Skin epidermis (tissue), 12 donors: ENCODE measurements around the gene CCDC86.

Experiments used
- H3K27ac ChIP-seq, 21 experiments: fragments of 200-600 bp; sonication (generic) in 11 of 21; one replicate each; pipeline ENCODE4 v1.5.0; 2020; ENCODE audit warnings: mild to moderate bottlenecking in 3 of 21, inconsistent platforms in 2 of 21, moderate library complexity in 2 of 21
- H3K4me3 ChIP-seq, 7 experiments: fragments of 200-600 bp; sonication (generic) in 2 of 7; one replicate each; pipeline ENCODE4 v1.5.0; 2020; ENCODE audit warnings: inconsistent platforms in 2 of 7, mild to moderate bottlenecking in 2 of 7, moderate library complexity in 1 of 7

CCDC86 gene

GRCh38 chr11:60830478-60831142 is 11.3 kb upstream of the CCDC86 start:
- Histone ChIP-seq H3K4me3 (no peak overlapping the region), H3K27ac (no peak overlapping the region)

DNA sequence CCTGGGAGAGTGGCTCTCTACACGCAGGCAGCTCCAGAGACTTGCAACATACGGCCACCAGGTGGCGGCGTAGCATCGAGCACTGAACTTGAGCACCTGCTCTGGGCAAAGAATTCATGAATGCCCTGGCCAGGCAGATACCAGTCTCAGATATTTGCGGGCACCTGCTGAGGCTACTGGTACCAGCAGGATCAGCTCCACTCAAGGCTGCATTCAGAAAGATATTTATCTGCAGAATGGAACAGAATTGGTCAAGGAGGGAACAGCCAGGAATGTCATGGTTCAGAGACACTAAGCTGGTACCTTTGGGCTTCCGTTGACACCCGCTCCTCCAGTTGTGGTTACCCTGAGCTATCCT is 10.8 kb upstream of the CCDC86 start:
- Histone ChIP-seq H3K4me3 (no peak overlapping the region), H3K27ac (no peak overlapping the region)

DNA sequence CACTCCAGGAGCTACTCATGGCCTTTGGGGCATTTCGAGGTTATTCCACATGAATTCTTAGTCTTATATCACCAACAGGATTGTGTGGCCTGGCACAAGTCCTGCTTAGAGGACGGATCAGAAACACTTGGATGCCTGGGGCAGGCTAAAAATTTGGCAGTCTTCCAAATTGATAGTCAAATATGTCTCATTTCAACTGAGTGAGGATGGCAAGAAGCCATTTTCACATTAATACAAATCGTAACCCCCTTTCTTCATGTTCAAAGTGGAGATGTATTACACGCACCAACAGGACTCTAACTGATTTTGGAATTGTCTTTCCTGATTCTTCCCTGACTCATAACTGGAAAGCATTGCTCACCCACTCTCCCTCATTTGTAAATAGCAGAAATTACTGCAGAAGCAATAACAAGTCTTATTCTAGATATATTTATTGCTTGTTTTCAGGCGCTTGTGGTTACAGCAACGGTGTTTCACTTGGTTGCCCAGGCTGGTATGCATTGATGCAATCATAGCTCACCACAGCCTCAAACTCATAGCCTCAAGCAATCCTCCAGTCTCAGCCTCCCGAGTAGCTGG is 10.3 kb upstream of the CCDC86 start:
- Histone ChIP-seq H3K4me3 (no peak overlapping the region), H3K27ac (no peak overlapping the region)

DNA sequence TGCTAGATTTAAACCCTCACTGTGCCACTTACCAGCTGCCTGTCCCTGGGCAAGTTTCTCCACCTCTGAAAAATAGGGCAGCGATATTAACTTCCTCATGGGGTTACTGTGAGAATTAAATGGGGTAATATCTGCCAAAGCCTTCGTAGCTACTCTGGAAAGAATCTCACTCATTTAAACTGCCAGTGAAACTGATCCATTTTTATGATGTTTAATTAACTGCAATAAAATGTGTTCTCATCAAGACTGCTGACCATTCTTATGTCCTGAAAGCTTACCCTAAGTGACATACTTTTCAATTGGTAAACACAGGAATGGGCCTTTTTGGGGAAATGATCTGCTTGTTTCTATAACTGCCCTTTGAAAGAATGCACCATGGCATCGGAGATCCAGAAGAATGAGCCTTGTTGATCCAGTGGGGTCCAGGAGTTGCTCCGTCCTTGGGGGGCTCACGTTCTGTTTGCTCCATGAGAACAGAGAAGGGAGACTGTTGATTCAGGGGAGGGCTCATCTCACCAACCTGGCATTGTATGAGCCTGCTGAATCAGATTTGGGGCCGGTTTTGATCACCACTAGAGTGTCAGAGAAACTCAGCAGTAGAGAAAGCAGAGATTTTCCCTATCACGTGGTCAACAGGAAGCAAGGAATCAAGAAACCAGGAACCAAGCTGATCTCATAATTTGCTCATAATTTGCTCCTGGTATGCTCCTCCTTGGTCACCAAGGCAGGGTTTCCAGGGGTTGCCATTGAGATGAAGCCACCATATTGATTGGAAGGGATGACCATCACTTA is 7.0 kb upstream of the CCDC86 start:
- Histone ChIP-seq H3K27ac (peak overlapping the region in 1 of 21 experiments; percentile 21), H3K4me3 (no peak overlapping the region)

DNA sequence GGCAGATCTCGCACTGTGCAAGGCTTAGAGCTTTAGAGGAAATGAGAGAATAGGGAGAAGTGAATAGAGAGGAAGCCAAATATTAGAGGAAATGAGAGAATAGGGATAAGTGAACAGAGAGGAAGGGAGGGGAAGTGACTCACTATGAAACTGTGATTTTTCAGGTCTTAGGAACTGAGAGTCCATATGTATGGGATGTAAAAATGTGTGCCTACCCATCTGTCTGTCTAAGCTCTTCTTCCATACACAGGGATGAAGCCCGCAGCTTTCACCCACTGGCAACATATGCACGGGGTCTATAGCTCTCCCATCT is 6.4 kb upstream of the CCDC86 start:
- Histone ChIP-seq H3K4me3 (no peak overlapping the region), H3K27ac (peak overlapping the region in 3 of 21 experiments; percentile 6 to 24 (median 21))

DNA sequence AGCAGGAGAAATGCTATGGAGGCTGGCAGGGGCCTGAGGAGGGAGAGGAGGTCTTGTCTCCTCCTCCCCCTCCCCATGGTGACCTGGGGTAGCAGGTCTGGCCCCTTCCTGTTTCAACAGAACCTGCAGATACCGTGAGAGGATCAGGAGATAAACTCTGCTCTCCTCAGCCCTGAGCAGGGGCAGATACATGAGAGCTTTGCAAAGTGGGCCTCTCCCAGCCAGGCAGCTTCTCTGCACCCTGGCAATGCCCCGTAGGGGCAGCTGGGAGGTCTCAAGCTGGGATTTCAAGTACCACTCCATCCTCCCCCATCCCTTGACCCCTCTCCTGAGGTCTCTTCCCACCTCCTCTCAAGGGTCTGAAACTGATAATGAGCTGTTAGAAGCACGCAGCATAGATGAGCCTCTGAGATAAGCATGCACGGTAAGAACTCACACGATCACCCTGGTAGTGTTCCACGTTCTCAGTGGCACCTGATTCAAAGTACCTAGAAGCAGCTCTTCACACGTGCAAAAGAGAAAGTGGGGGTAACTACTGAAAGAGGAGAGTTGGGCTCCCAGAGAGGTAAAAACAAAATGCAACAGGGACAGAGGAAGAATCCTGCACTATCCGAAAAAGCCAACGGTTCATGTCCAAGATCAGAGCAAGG is 4.9 kb upstream of the CCDC86 start:
- Histone ChIP-seq H3K4me3 (no peak overlapping the region), H3K27ac (no peak overlapping the region)

DNA sequence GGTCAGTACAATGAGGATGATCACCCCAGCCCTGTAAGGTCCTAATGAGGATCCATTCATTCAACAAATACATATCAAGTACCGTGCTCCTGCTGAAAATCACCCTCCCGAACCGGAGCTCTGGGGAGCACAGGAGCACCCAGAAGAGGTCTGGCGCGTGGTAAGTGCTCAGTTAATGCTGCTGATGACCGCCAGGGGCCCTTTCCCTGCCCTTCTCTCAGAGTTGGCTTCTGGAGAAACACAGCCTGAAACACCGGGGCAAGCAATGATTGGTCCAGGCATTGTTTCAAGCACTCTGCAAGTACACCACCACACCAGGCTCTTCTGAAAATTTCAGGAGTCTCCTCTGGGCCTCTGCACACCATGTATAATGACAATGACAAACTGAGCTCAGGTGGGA is 3.8 kb upstream of the CCDC86 start:
- Histone ChIP-seq H3K27ac (no peak overlapping the region), H3K4me3 (no peak overlapping the region)

DNA sequence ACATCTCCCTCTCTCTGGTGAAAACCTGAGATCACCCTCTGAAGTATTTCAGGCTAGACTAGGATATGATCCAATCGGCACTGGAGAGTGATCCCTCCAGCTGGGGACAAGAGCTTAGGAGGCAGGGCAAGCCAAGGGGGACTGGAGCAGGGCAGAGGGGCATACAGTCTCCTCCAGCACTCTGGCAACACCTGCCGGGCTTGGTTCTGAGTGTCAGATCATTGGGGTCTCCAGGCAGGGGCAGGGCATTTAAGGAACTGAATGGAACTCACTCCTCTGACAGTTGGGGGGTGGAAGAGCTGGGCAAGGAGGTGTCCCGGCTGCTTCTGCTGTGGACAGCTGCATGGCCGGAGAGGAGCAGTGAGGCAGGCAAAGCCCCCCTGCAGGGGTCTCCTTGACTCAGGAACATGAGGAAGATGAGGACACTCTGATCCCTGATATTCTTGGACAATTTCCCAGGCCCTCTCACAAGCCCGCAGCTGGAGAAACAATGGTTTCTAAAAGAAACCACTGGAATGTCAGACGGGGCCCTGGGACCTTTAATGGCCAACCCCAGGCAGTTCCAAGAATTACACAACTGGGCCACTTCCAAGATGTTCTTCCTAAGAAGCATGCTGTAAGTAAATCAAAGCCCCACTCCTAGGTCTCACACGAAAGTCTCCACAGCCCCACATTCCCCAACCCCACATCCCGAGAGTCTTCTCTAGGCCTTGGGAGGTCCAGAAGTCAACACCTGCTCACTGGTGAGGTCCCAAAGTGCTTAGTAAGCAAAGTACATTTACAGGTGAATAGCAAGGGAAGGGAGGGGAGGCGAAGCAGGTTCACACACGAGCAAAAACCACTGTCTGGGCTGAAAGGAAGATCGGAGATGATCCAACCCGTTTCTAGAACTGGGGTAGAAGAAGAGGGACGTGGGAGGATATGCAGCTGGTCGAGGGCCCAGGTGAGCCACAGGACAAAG is 1.2 kb upstream of the CCDC86 start:
- Histone ChIP-seq H3K27ac (peak overlapping the region in 20 of 21 experiments; percentile 41 to 91 (median 80)), H3K4me3 (peak overlapping the region in 1 of 7 experiments; percentile 54)

DNA sequence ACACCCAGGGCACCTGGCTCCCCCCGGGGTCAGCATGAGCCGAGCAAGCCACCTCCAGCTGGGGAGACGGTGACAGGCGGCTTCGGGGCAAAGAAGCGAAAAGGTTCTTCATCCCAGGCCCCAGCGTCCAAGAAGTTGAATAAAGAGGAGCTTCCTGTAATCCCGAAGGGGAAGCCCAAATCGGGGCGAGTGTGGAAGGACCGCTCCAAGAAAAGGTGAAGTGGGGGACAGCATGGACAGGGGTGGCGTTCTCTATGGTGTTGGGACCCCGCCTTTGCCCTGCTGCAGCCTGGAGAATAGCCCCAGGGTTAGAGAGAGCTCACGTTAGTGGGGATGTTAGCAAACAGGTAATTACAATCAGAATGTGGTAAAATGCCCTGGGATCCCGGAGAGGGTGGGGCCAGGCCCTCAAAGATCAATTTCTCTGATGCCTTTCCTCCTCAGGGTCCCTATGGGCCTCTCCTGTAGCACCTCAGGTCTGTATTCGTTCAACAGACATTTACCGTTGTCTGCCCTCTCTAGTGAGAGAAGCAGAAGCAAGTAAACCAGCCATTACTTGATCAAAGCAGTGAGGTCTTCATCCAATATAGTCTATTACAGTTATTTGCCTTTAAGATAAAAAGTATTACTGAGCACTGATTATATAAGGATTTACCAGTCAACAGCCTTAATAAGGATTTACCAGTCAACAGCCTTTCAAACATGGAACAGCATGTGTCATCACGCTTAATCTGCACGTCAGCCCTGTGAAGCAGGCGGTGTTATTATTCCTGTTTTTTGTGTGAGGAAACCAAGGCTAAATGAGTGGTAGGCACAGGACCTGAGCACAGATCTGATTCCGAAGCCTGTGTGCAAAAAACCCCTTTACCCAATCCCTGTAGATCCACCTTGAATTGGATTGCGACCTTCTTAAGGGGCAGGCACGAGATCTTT is 1.0 kb downstream of the CCDC86 start:
- H3K27ac ChIP-seq: peak overlapping the region in 18 of 21 experiments; percentile 63 to 91 (median 82)

DNA sequence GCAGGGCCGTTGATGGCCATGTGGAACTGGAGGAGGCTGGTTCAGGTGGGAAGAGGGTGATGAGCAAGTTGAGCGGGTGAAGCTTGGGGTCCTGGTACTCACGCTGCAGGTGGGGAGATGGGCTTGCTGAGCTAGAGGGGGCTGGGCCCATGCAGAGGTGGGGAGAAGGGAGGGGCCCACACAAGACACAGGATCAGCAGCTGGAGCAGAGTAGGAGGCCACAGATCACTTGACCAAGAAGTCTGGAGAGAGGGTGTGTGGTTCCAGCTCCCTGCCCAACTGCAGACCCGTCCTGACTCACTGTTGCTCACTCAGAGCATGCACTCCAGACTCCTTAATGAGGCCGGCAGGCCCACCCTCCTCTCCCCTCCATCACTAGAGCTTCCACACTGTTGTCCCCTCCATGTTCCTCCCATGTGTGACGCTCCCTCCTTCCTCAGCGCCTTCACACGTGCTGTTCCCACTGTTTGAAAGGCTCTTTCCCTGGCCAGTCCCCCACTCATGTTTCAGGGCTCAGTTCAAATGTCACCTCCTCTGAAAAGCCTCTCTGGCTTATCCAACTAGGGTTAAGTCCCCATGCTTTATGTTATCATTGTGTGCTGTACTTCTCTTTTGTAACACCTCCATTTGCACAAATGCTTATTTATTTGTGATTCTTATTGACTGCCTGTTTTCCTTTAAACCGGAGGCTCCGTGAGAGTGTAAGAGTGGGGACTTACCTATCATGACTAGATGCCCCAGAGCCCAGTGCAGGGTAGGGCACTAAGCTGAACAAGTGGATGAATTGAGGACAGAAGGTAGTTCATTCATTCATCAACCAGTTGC is 2.3 kb downstream of the CCDC86 start:
- H3K4me3 ChIP-seq: peak overlapping the region in 5 of 7 experiments; percentile 0 to 91 (median 71)
- H3K27ac ChIP-seq: peak overlapping the region in 4 of 21 experiments; percentile 0 to 85 (median 66)

More for the DNA sequence above, 1.0 kb downstream of the CCDC86 start:
- peak overlapping the region; percentile 54 to 91 (median 76) for H3K4me3 ChIP-seq

DNA sequence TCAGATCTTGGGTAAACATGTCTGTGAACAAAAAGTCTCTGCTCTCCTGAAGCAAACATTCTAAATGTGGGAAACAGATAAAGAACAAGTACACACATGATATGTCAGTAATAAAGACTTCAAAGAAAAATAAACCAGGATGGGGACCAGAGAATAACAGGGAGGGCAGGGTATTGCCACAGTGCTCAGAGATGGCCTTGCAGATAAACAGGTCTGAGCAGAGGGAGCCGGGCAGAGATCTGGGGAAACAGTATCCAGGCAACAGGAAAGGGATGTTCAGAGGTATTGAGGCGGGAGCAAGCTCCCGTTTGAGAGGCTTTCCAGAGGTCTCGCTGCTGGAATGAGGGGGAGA is 2.9 kb downstream of the CCDC86 start:
- H3K4me3 ChIP-seq: peak overlapping the region in 2 of 7 experiments; percentile 17 to 91
- H3K27ac ChIP-seq: no peak overlapping the region

DNA sequence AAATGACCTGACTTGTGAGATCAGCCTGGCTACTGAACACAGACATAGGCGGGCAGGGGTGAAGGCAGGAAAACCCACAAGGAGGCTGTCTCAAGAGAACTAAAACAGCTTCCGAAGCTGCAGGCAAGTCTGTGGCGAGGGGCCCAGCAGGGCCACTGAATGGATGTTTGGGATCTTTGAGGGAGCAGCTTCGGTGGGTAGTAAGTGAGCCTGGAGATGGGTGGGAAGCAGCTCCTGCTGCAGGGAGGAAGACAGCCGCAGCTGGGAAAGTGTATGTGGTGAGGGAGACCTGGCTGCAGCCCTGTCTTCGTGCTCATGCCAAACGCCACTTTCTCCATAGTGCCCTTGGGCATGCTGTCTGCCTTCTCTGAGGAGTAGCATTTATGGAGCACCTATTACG is 3.4 kb downstream of the CCDC86 start:
- Histone ChIP-seq H3K27ac (no peak overlapping the region), H3K4me3 (no peak overlapping the region)

GRCh38 chr11:60847281-60847680 is 5.4 kb downstream of the CCDC86 start:
- H3K27ac ChIP-seq: no peak overlapping the region
- no peak overlapping the region for H3K4me3 ChIP-seq

DNA sequence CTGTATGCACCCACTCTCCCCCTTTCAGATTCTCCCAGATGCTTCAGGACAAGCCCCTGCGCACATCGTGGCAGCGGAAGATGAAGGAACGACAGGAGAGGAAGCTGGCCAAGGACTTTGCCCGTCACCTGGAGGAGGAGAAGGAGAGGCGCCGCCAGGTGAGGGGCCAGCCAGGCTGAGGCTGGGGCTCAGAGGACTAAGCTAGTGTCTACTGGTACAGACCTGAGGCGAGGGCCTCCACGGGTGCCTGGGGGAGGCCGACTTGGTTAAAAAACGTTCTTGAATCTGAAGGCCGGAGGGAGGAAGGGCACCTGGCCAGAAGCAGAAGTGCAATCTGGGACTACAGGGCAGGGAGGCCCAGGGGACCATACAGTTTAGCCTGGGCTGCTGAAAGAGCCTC is 6.0 kb downstream of the CCDC86 start:
- H3K4me3 ChIP-seq: no peak overlapping the region
- no peak overlapping the region for H3K27ac ChIP-seq

GRCh38 chr11:60848714-60849151 is 6.8 kb downstream of the CCDC86 start:
- no peak overlapping the region for H3K4me3 ChIP-seq
- H3K27ac ChIP-seq: no peak overlapping the region

DNA sequence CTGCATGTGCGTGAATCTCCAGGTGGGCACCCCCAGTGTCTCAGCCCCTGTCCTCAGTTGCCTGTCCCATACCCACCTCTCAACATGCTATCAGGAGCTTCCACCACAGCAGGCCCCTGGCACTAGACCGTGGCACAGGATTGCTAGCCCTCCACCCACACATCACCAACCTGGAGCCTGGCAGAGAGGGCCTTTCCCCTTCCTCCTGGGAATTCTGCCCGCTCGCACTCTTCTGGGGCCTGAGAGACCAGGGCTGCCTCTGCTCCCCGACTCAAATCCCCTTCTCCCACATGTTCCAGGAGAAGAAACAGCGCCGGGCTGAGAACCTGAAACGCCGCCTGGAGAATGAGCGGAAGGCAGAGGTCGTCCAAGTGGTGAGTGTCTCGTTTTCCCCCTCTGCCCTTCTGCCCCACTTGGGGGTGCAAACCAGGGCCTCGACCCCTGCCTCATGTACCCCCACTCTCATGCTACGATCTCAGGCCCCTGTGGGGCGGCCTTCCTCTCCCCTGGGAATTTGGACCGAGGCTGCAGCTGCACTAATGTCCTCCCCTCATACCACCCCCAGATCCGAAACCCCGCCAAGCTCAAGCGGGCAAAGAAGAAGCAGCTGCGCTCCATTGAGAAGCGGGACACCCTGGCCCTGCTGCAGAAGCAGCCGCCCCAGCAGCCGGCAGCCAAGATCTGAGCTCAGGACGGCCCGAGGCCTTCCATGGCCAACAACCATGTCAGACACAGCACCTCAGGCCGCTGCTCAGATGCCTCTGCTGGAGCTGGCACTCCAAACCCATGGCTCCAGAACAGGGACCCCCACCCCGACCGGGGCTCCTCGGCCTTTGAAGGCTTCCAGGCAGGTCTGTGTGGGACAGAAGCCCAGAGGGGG is 8.0 kb downstream of the CCDC86 start:
- H3K27ac ChIP-seq: no peak overlapping the region
- H3K4me3 ChIP-seq: no peak overlapping the region
